ENCODE data around the gene PRAMEF1. TPM values are rescaled to one million over a fixed set of nuclear protein-coding genes. Genes with fewer than 3 reads are reported as not detected.

The PRAMEF1 gene
- total RNA-seq, 2 experiments from 2014 or later: not detected

DNA sequence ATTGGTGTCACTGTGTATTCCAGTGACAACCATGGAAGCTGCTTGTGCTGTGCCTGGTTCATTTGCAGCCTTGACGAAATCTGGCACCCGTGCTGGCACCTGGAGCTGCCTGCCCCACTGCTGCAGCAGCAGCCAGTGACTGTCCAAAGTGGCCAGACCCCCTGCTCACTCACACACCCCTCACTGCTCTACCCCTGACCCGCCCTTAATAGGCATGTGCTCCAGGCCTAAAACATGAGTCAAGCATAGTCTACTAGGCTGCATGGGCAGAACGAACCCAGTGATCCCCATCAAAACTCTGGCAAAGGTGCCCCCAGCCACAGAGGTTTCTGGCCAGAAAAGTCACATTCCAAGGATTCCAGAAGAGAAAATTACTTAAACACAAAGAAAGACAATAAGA lies 7.7 kb downstream of the PRAMEF1 start:
- no peak for DNase-seq (ENCODE audit: low spot score)
- H3K27ac ChIP-seq (ENCODE audit: low read depth, low read length, poor library complexity, severe bottlenecking): no peak overlapping the region
- POLR2A ChIA-PET: no interaction called here
- intact Hi-C loops (cut with micrococcal nuclease; ENCODE audit: unreplicated experiment): no loop called here
- no TSS peak for BruUV-seq (replicated peaks)
- no peaks in the 10 kb centered on the region for H3K4me1 ChIP-seq (ENCODE audit: insufficient read depth, low read length, poor library complexity, severe bottlenecking)
- no peaks in the 10 kb centered on the region for H3K36me3 ChIP-seq (ENCODE audit: insufficient read depth, low read length)
- H3K4me3 ChIP-seq (ENCODE audit: low read depth, low read length, poor library complexity, severe bottlenecking): no peak overlapping the region
- TF ChIP-seq, protein P1, sequence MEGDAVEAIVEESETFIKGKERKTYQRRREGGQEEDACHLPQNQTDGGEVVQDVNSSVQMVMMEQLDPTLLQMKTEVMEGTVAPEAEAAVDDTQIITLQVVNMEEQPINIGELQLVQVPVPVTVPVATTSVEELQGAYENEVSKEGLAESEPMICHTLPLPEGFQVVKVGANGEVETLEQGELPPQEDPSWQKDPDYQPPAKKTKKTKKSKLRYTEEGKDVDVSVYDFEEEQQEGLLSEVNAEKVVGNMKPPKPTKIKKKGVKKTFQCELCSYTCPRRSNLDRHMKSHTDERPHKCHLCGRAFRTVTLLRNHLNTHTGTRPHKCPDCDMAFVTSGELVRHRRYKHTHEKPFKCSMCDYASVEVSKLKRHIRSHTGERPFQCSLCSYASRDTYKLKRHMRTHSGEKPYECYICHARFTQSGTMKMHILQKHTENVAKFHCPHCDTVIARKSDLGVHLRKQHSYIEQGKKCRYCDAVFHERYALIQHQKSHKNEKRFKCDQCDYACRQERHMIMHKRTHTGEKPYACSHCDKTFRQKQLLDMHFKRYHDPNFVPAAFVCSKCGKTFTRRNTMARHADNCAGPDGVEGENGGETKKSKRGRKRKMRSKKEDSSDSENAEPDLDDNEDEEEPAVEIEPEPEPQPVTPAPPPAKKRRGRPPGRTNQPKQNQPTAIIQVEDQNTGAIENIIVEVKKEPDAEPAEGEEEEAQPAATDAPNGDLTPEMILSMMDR (conservative IDR thresholded peaks at IDR 0.05; ENCODE audit: low read length): no peak
- TF ChIP-seq EZH2phosphoT487 (IDR thresholded peaks at IDR 0.05; ENCODE audit: borderline replicate concordance, low read depth, low read length): no peak
- H3K9me3 ChIP-seq (ENCODE audit: low read length): no peaks in the 10 kb centered on the region
- no peaks in the 10 kb centered on the region for H3K79me2 ChIP-seq (ENCODE audit: insufficient read depth, low read depth, low read length)
- no peak overlapping the region for H3K4me2 ChIP-seq (ENCODE audit: low read length)
- H4K20me1 ChIP-seq (ENCODE audit: insufficient read depth, low read length): no peaks in the 10 kb centered on the region
- H2AFZ ChIP-seq (ENCODE audit: low read length): no peak overlapping the region
- no peaks in the 10 kb centered on the region for H3K9me2 ChIP-seq (ENCODE audit: insufficient read depth, low read length)
- CTCF ChIA-PET (ENCODE audit: unreplicated experiment): no interaction called here

DNA sequence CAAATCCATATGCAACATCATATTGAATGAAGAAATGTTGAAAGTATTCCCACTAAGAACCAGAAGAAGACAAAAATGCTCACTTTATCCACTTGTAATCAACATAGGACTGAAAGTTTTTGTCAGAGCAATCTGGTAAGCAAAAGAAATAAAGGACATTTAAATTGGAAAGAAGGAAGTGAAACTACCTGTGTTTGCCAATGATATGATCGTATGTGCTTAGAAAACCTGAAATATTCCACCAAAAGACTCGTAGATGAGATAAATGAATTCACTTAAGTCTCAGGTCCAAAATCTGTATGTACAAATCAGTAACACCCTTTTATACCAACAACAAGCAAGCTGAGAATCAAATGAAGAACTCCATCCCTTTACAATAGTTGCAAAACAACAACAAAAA lies 8.5 kb downstream of the PRAMEF1 start:
- Histone ChIP-seq H3K4me3 (ENCODE audit: low read depth, low read length, poor library complexity, severe bottlenecking) (no peak overlapping the region), H3K9me2 (ENCODE audit: insufficient read depth, low read length) (no peaks in the 10 kb centered on the region), H3K79me2 (ENCODE audit: insufficient read depth, low read depth, low read length) (no peaks in the 10 kb centered on the region), H2AFZ (ENCODE audit: low read length) (no peak overlapping the region), H3K9me3 (ENCODE audit: low read length) (no peaks in the 10 kb centered on the region), H4K20me1 (ENCODE audit: insufficient read depth, low read length) (no peaks in the 10 kb centered on the region), H3K4me2 (ENCODE audit: low read length) (no peak overlapping the region), H3K27ac (ENCODE audit: low read depth, low read length, poor library complexity, severe bottlenecking) (no peak overlapping the region), H3K36me3 (ENCODE audit: insufficient read depth, low read length) (no peaks in the 10 kb centered on the region), H3K4me1 (ENCODE audit: insufficient read depth, low read length, poor library complexity, severe bottlenecking) (no peaks in the 10 kb centered on the region)
- TF ChIP-seq, protein P1 (conservative IDR thresholded peaks at IDR 0.05; ENCODE audit: low read length): no peak
- no peak for TF ChIP-seq EZH2phosphoT487 (IDR thresholded peaks at IDR 0.05; ENCODE audit: borderline replicate concordance, low read depth, low read length)
- BruUV-seq (replicated peaks): no TSS peak
- no peak for DNase-seq (ENCODE audit: low spot score)
- ChIA-PET POLR2A (no interaction called here), CTCF (ENCODE audit: unreplicated experiment) (no interaction called here)
- intact Hi-C loops (cut with micrococcal nuclease; ENCODE audit: unreplicated experiment): no loop called here

DNA sequence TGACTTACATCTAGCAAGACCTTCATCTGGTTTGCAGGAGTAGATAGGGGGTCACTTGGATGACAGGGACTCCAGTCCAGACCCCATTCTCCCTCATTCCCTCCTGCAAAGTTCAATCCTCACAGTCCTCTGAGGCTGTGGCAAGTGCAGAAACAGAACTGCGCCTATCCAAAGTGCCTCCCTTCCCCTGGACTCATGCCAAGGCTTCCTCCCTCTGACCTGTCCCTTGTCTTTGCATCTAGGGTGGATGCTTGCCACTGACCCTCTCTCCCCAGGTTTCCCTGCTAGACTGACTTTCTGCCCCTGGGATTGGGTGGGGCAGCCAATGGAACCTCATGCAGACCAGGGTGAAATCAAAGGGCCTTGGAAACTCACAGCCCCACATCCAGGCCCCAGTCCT lies 18.7 kb downstream of the PRAMEF1 start:
- H3K4me1 ChIP-seq (ENCODE audit: insufficient read depth, low read length, poor library complexity, severe bottlenecking): no peaks in the 10 kb centered on the region
- H3K36me3 ChIP-seq (ENCODE audit: insufficient read depth, low read length): no peaks in the 10 kb centered on the region
- TF ChIP-seq, protein P1 (conservative IDR thresholded peaks at IDR 0.05; ENCODE audit: low read length): no peak
- no peak for TF ChIP-seq EZH2phosphoT487 (IDR thresholded peaks at IDR 0.05; ENCODE audit: borderline replicate concordance, low read depth, low read length)
- H3K9me3 ChIP-seq (ENCODE audit: low read length): no peaks in the 10 kb centered on the region
- ChIA-PET POLR2A (no interaction called here), CTCF (ENCODE audit: unreplicated experiment) (no interaction called here)
- H2AFZ ChIP-seq (ENCODE audit: low read length): no peak overlapping the region
- no peaks in the 10 kb centered on the region for H3K9me2 ChIP-seq (ENCODE audit: insufficient read depth, low read length)
- H4K20me1 ChIP-seq (ENCODE audit: insufficient read depth, low read length): no peaks in the 10 kb centered on the region
- intact Hi-C loops (cut with micrococcal nuclease; ENCODE audit: unreplicated experiment): no loop called here
- no peak for DNase-seq (ENCODE audit: low spot score)
- H3K27ac ChIP-seq (ENCODE audit: low read depth, low read length, poor library complexity, severe bottlenecking): no peak overlapping the region
- H3K4me3 ChIP-seq (ENCODE audit: low read depth, low read length, poor library complexity, severe bottlenecking): no peak overlapping the region
- H3K79me2 ChIP-seq (ENCODE audit: insufficient read depth, low read depth, low read length): no peaks in the 10 kb centered on the region
- H3K4me2 ChIP-seq (ENCODE audit: low read length): no peak overlapping the region
- BruUV-seq (replicated peaks): no TSS peak

Data from OCI-LY7 (cell line).